H1 (cell line): ENCODE measurements around the gene CHD6. TPM values are rescaled to one million over a fixed set of nuclear protein-coding genes. Genes with fewer than 3 reads are reported as not detected.

ENCODE experiments used
- CTCF ChIA-PET: fragments of 300-600 bp; sonication (Branson Sonifier 250); formaldehyde crosslinking; loops from one replicate; lab custom pipeline; 2021; ENCODE audit not compliant: partially characterized antibody; lab: Charles Lee
- POLR2A ChIA-PET: fragments of 300-600 bp; sonication (Branson Sonifier 250); formaldehyde crosslinking; loops from one replicate; lab custom pipeline; 2021; ENCODE audit warnings: inconsistent platforms; ENCODE audit not compliant: partially characterized antibody; lab: Charles Lee
- DNase-seq, 2 experiments: peaks; one replicate each; pipeline versions ENCODE4 v3.0.0 to v3.0.0-alpha.2; 2010 to 2022; ENCODE audit warnings: low spot score in 2 of 2, low read depth in 1 of 2, mixed read lengths in 1 of 2
- FAIRE-seq: peaks from 2 replicates; lab custom pipeline; 2011; peaks lifted over from hg19 to GRCh38; lab: Jason Lieb, UNC
- H2AFZ ChIP-seq: 2 replicates; pipeline ENCODE4 v1.8.1; 2012; ENCODE audit warnings: low read length, inconsistent platforms
- H2AK5ac ChIP-seq: 2 replicates; pipeline ENCODE4 v1.6.1; 2013; ENCODE audit warnings: low read depth, low read length
- H2BK120ac ChIP-seq: replicated peaks from 2 replicates; pipeline ENCODE3; 2013; ENCODE audit warnings: low read depth, low read length, inconsistent platforms
- H2BK12ac ChIP-seq: 2 replicates; pipeline ENCODE4 v1.6.1; 2013; ENCODE audit warnings: low read depth, low read length
- H2BK15ac ChIP-seq: 2 replicates; pipeline ENCODE4 v1.6.1; 2013; ENCODE audit warnings: low read length
- H2BK20ac ChIP-seq: 2 replicates; pipeline ENCODE4 v1.6.1; 2013; ENCODE audit warnings: low read length
- H2BK5ac ChIP-seq: 2 replicates; pipeline ENCODE4 v1.6.1; 2013; ENCODE audit warnings: low read depth, low read length
- H3K14ac ChIP-seq: 2 replicates; pipeline ENCODE4 v1.6.1; 2013; ENCODE audit warnings: inconsistent platforms; ENCODE audit not compliant: insufficient read length
- H3K18ac ChIP-seq: 2 replicates; pipeline ENCODE4 v1.6.1; 2013; ENCODE audit warnings: low read length; ENCODE audit errors: extremely low read depth
- H3K23ac ChIP-seq: 2 replicates; pipeline ENCODE4 v1.6.1; 2013; ENCODE audit warnings: inconsistent platforms; ENCODE audit not compliant: insufficient read length
- H3K23me2 ChIP-seq: 2 replicates; pipeline ENCODE4 v1.6.1; 2013; ENCODE audit warnings: low read depth, low read length
- H3K27ac ChIP-seq: 2 replicates; pipeline ENCODE4 v1.6.1; 2011; ENCODE audit warnings: low read depth, low read length, inconsistent platforms
- H3K27me3 ChIP-seq, 4 experiments: replicated peaks in 1 of 4; 1 replicate in 1 of 4; 2 replicates in 3 of 4; pipeline versions ENCODE4 v1.6.1 to v1.8.1; 2011 to 2013; ENCODE audit warnings: low read length in 3 of 4, mild to moderate bottlenecking in 3 of 4, inconsistent platforms in 2 of 4, mixed read lengths in 2 of 4, moderate library complexity in 1 of 4; ENCODE audit not compliant: control insufficient read depth in 3 of 4, insufficient read depth in 3 of 4; ENCODE audit errors: extremely low read depth in 1 of 4
- H3K36me3 ChIP-seq, 4 experiments: 2 replicates each; pipeline versions ENCODE4 v1.6.1 to v1.8.1; 2011 to 2013; ENCODE audit warnings: mild to moderate bottlenecking in 4 of 4, low read length in 3 of 4, moderate library complexity in 2 of 4, control low read depth in 1 of 4, inconsistent platforms in 1 of 4; ENCODE audit not compliant: insufficient read depth in 4 of 4, control insufficient read depth in 2 of 4
- H3K4ac ChIP-seq: replicated peaks from 2 replicates; pipeline ENCODE3; 2013; ENCODE audit warnings: low read length, low read depth, mixed read lengths, inconsistent platforms; ENCODE audit not compliant: insufficient read length
- H3K4me1 ChIP-seq, 4 experiments: replicated peaks in 1 of 4; 1 replicate in 1 of 4; 2 replicates in 3 of 4; pipeline versions ENCODE4 v1.6.1 to v1.8.1; 2011 to 2013; ENCODE audit warnings: low read length in 3 of 4, inconsistent platforms in 2 of 4, mixed read lengths in 1 of 4; ENCODE audit not compliant: insufficient read depth in 4 of 4, control insufficient read depth in 3 of 4
- H3K4me2 ChIP-seq, 2 experiments: 2 replicates each; pipeline versions ENCODE4 v1.6.1 to v1.8.1; 2011 to 2013; ENCODE audit warnings: low read depth in 2 of 2, low read length in 2 of 2, control low read depth in 1 of 2, inconsistent platforms in 1 of 2, mild to moderate bottlenecking in 1 of 2; ENCODE audit not compliant: insufficient read depth in 1 of 2
- H3K4me3 ChIP-seq, 4 experiments: fragments of 200-600, 300-600 bp in 1 of 4; sonication (generic), shearing (Covaris generic), sonication (Bioruptor Twin) in 1 of 4; 2 replicates each; pipeline versions ENCODE4 v1.5.1 to v1.8.1; 2011 to 2016; ENCODE audit warnings: low read length in 4 of 4, low read depth in 3 of 4, control low read depth in 2 of 4, inconsistent platforms in 2 of 4, mild to moderate bottlenecking in 2 of 4, mixed read lengths in 1 of 4, moderate library complexity in 1 of 4; ENCODE audit not compliant: insufficient read depth in 2 of 4; ENCODE audit errors: extremely low read depth in 1 of 4
- H3K56ac ChIP-seq: replicated peaks from 2 replicates; pipeline ENCODE3; 2013; ENCODE audit warnings: low read depth, mild to moderate bottlenecking, mixed read lengths, low read length, inconsistent platforms; ENCODE audit not compliant: insufficient read length
- H3K79me1 ChIP-seq: 2 replicates; pipeline ENCODE4 v1.6.1; 2013; ENCODE audit warnings: low read depth, low read length, control low read depth
- H3K79me2 ChIP-seq, 2 experiments: 2 replicates each; pipeline versions ENCODE4 v1.6.1 to v1.8.1; 2012 to 2013; ENCODE audit warnings: low read length in 2 of 2, mild to moderate bottlenecking in 2 of 2, inconsistent platforms in 1 of 2; ENCODE audit not compliant: insufficient read depth in 2 of 2, control insufficient read depth in 1 of 2
- H3K9ac ChIP-seq, 4 experiments: replicated peaks in 1 of 4; 1 replicate in 1 of 4; 2 replicates in 3 of 4; pipeline versions ENCODE4 v1.6.1 to v1.8.1; 2011 to 2013; ENCODE audit warnings: low read depth in 3 of 4, low read length in 3 of 4, control low read depth in 2 of 4, mild to moderate bottlenecking in 2 of 4, moderate library complexity in 2 of 4, inconsistent platforms in 1 of 4; ENCODE audit errors: extremely low read depth in 1 of 4
- H3K9me3 ChIP-seq, 2 experiments: 2 replicates each; pipeline versions ENCODE4 v1.6.1 to v1.8.1; 2012 to 2013; ENCODE audit warnings: mild to moderate bottlenecking in 2 of 2, moderate library complexity in 2 of 2, control low read depth in 1 of 2, inconsistent platforms in 1 of 2, low read depth in 1 of 2, low read length in 1 of 2, mixed read lengths in 1 of 2; ENCODE audit not compliant: insufficient read depth in 2 of 2
- H4K20me1 ChIP-seq, 2 experiments: replicated peaks in 1 of 2; 2 replicates each; pipeline versions ENCODE3 to v1.8.1; 2011 to 2013; ENCODE audit warnings: inconsistent platforms in 2 of 2, low read length in 2 of 2, mild to moderate bottlenecking in 1 of 2; ENCODE audit not compliant: insufficient read depth in 2 of 2, control insufficient read depth in 1 of 2
- H4K5ac ChIP-seq: 2 replicates; pipeline ENCODE4 v1.6.1; 2013; ENCODE audit warnings: low read length, low read depth, mixed read lengths, inconsistent platforms; ENCODE audit not compliant: insufficient read length
- H4K8ac ChIP-seq: 2 replicates; pipeline ENCODE4 v1.8.0; 2013; ENCODE audit warnings: mild to moderate bottlenecking, moderate library complexity, low read length, inconsistent platforms; ENCODE audit not compliant: insufficient read depth; ENCODE audit errors: extremely low read depth
- H4K91ac ChIP-seq: replicated peaks from 2 replicates; pipeline ENCODE3; 2013; ENCODE audit warnings: low read length, mixed read lengths, inconsistent platforms; ENCODE audit not compliant: insufficient read length
- BACH1 ChIP-seq: IDR thresholded peaks from 2 replicates; pipeline ENCODE4 v1.6.1; 2012; ENCODE audit warnings: low read length, improper control_type of control experiment
- CBX8 ChIP-seq: fragments of 300-800, 300-1000 bp; sonication (generic); IDR thresholded peaks from 2 replicates; pipeline ENCODE4 v1.7.1; 2016; ENCODE audit warnings: low read depth, low read length, borderline replicate concordance
- CHD2 ChIP-seq: IDR thresholded peaks from 2 replicates; pipeline ENCODE4 v1.6.1; 2012; ENCODE audit warnings: low read length, improper control_type of control experiment
- CREB1 ChIP-seq: IDR thresholded peaks from 2 replicates; pipeline ENCODE4 v1.6.1; 2012; ENCODE audit warnings: inconsistent platforms
- EZH2 ChIP-seq: fragments of 200-600 bp; sonication (generic); IDR thresholded peaks from 2 replicates; pipeline ENCODE4 v1.7.1; 2012; ENCODE audit warnings: low read depth, mild to moderate bottlenecking, moderate library complexity, low read length, inconsistent platforms; ENCODE audit not compliant: severe bottlenecking
- HDAC2 ChIP-seq, 2 experiments: fragments of 300-600 bp in 1 of 2; sonication (generic) in 1 of 2; IDR thresholded peaks; 2 replicates each; pipeline ENCODE4 v1.6.1; 2011 to 2012; ENCODE audit warnings: low read depth in 2 of 2, low read length in 2 of 2, mild to moderate bottlenecking in 2 of 2, moderate library complexity in 2 of 2, borderline replicate concordance in 1 of 2, inconsistent platforms in 1 of 2
- JUN ChIP-seq: IDR thresholded peaks from 2 replicates; pipeline ENCODE4 v1.6.1; 2011; ENCODE audit warnings: low read depth, mild to moderate bottlenecking, improper control_type of control experiment, low read length
- KDM4A ChIP-seq: IDR thresholded peaks from one replicate; pipeline ENCODE4 v1.7.1; 2012; ENCODE audit warnings: low read depth, mild to moderate bottlenecking, moderate library complexity, low read length, inconsistent platforms; ENCODE audit not compliant: severe bottlenecking
- KDM5A ChIP-seq: fragments of 200-600 bp; IDR thresholded peaks from 2 replicates; pipeline ENCODE4 v1.7.1; 2012; ENCODE audit warnings: mild to moderate bottlenecking, low read length, inconsistent platforms, mixed read lengths
- MAX ChIP-seq: IDR thresholded peaks from 2 replicates; pipeline ENCODE4 v1.6.1; 2012; ENCODE audit warnings: inconsistent platforms
- SP1 ChIP-seq: IDR thresholded peaks from 2 replicates; pipeline ENCODE4 v1.6.1; 2011; ENCODE audit warnings: low read depth, low read length
- SP2 ChIP-seq: IDR thresholded peaks from 2 replicates; pipeline ENCODE4 v1.6.1; 2012; ENCODE audit warnings: mild to moderate bottlenecking, low read length, inconsistent platforms
- ZNF274 ChIP-seq: IDR thresholded peaks from 2 replicates; pipeline ENCODE4 v1.7.0; 2012; ENCODE audit warnings: low read length, borderline replicate concordance; ENCODE audit errors: extremely low read depth
- WGBS, 2 experiments: shearing (Covaris generic) in 1 of 2; methylation state at CpG; one replicate each; pipeline versions ENCODE4 v1.1.6 to v1.1.7; 2013 to 2015; ENCODE audit warnings: low lambda C conversion rate in 2 of 2, mixed read lengths in 2 of 2, inconsistent platforms in 1 of 2, low coverage in 1 of 2, missing lambda C conversion rate in 1 of 2; ENCODE audit not compliant: insufficient replicate concordance in 2 of 2, insufficient coverage in 1 of 2, insufficient read length in 1 of 2; ENCODE audit errors: extremely low coverage in 1 of 2, missing lambda C conversion rate in 1 of 2; 5-methylcytosine and 5-hydroxymethylcytosine counted together
- polyA plus RNA-seq, 7 experiments: library from polyadenylated mRNA; depleted of rRNA in 3 of 7; stranded (reverse) in 5 of 7; unstranded in 2 of 7; fragments of >200 nt in 5 of 7; fragments of 200-250 nt in 2 of 7; gene quantifications; 1 replicate in 5 of 7; 2 replicates in 1 of 7; 4 replicates in 1 of 7; pipeline versions ENCODE4 v1.2.1 to v1.2.3, GENCODE V29; 2011 to 2013; ENCODE audit warnings: missing spikeins in 2 of 7, mixed read lengths in 2 of 7
- total RNA-seq: library from RNA; stranded (reverse); fragmentation: NEBNext Ultra II Directional; extraction: Animal tissue kit (Norgen Biotek cat#: 25700); gene quantifications from 2 replicates; pipeline ENCODE4 v1.2.1, GENCODE V29; 2021

CHD6 gene
- total and polyA plus RNA-seq, 2 of the 8 experiments (the other 6 are each of a cell fraction or from before 2014, with no cell fraction given) = 11.1 to 62.9 TPM

- Histone ChIP-seq H3K9me3 (no peaks in the 10 kb centered on the region), H2BK5ac (no peak overlapping the region), H3K9ac (no peak overlapping the region), H2BK120ac (no peak overlapping the region), H2BK20ac (no peak overlapping the region), H3K23ac (no peak overlapping the region), H2BK15ac (no peak overlapping the region), H3K36me3 (peaks cover 8 to 55% (median 23%) of the 10 kb centered on the region in 4 experiments; a peak in 7 of 8 replicates), H3K23me2 (no peaks in the 10 kb centered on the region), H2AFZ (no peak overlapping the region), H3K4me1 (no peaks in the 10 kb centered on the region), H3K27ac (no peak overlapping the region), H3K14ac (no peak overlapping the region), H2BK12ac (no peak overlapping the region), H4K91ac (no peak overlapping the region), H4K20me1 (peaks cover 0 to 4% of the 10 kb centered on the region in 2 experiments), H3K4ac (no peak overlapping the region), H3K4me3 (no peak overlapping the region), H3K79me1 (no peaks in the 10 kb centered on the region; the same call in 1 of the 2 replicates), H3K18ac (no peak overlapping the region), H3K27me3 (no peaks in the 10 kb centered on the region), H4K8ac (no peak overlapping the region), H2AK5ac (no peak overlapping the region), H3K56ac (no peak overlapping the region), H4K5ac (no peak overlapping the region), H3K79me2 (no peaks in the 10 kb centered on the region), H3K4me2 (no peak overlapping the region)
- no peak for DNase-seq
- WGBS, 2 experiments = 92% methylated on average over 2 of the region's 2 CpGs; no CpG with 5 or more reads in 1 of the 2 experiments
- no peak for FAIRE-seq
- ChIA-PET POLR2A (no interaction called here), CTCF (interaction anchor here (1.2 kb wide), 1 partner anchor 10 kb away, joined by 5 read pairs; no protein-coding TSS in a partner anchor)
- no peak for TF ChIP-seq SP2
- no peak for TF ChIP-seq CREB1
- TF ChIP-seq KDM5A = no peak
- TF ChIP-seq JUN = no peak
- TF ChIP-seq CHD2 = no peak
- TF ChIP-seq SP1 = no peak
- TF ChIP-seq CBX8 = no peak
- TF ChIP-seq KDM4A = no peak
- no peak for TF ChIP-seq BACH1
- TF ChIP-seq EZH2 = no peak
- TF ChIP-seq MAX = no peak
- no peak for TF ChIP-seq ZNF274
- TF ChIP-seq HDAC2 (IDR thresholded peaks at IDR 0.05; ENCODE audit: borderline replicate concordance in 1 of 2, low read depth in 2 of 2, low read length in 2 of 2) = no peak
Measured at GRCh38 chr20:41480054-41480770, 138.0 kb downstream of the CHD6 start.
